Activated CD8-positive, alpha-beta memory T cell treated with anti-CD3 and anti-CD28 coated beads for 36 hours (primary cell): Measurements from ENCODE around the gene SEPTIN5. TPM values are rescaled to one million over a fixed set of nuclear protein-coding genes. Genes with fewer than 3 reads are reported as not detected.
"Not testable (repeated sequence)": the region's sequence is repeated elsewhere in the genome, so short reads cannot be mapped to it uniquely, and the experiment has no call there.

Source experiments
- CTCF ChIA-PET: fragments of 350-600 bp; sonication (Branson Sonifier 250); formaldehyde crosslinking; loops from one replicate; lab custom pipeline; 2021; ENCODE audit warnings: antibody characterized with exemption; lab: Charles Lee
- POLR2A ChIA-PET: fragments of 350-600 bp; sonication (Branson Sonifier 250); formaldehyde crosslinking; loops from one replicate; lab custom pipeline; 2021; ENCODE audit warnings: antibody characterized with exemption; lab: Charles Lee
- total RNA-seq, 2 experiments: library from RNA; stranded (reverse); gene quantifications; one replicate each; pipeline ENCODE4 v1.2.3, GENCODE V29; 2021

The SEPTIN5 gene
- total RNA-seq, 2 experiments from 2014 or later: 0.38 to 0.86 TPM

GRCh38 chr22:19724927-19725661 lies 10.8 kb downstream of the SEPTIN5 start:
- ChIA-PET POLR2A (no interaction called here), CTCF (no interaction called here)

DNA sequence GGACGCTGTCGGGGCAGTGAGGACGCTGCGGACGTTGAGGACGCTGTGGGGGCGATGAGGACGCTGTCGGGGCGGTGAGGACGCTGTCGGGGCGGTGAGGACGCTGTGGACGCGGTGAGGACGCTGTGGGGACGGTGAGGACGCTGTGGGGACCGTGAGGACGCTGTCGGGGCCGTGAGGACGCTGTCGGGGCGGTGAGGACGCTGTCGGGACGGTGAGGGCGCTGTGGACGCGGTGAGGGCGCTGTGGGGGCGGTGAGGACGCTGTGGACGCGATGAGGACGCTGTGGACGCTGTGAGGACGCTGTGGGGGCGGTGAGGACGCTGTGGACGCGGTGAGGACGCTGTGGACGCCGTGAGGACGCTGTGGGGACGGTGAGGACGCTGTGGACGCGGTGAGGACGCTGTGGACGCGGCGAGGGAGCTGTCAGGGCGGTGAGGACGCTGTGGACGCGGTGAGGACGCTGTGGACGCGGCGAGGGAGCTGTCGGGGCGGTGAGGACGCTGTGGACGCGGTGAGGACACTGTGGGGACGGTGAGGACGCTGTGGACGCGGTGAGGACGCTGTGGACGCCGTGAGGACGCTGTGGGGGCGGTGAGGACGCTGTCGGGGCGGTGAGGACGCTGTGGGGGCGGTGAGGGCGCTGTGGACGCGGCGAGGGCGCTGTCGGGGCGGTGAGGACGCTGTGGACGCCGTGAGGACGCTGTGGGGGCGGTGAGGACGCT lies 11.9 kb downstream of the SEPTIN5 start:
- CTCF ChIA-PET, POLR2A ChIA-PET: not testable (repeated sequence)

DNA sequence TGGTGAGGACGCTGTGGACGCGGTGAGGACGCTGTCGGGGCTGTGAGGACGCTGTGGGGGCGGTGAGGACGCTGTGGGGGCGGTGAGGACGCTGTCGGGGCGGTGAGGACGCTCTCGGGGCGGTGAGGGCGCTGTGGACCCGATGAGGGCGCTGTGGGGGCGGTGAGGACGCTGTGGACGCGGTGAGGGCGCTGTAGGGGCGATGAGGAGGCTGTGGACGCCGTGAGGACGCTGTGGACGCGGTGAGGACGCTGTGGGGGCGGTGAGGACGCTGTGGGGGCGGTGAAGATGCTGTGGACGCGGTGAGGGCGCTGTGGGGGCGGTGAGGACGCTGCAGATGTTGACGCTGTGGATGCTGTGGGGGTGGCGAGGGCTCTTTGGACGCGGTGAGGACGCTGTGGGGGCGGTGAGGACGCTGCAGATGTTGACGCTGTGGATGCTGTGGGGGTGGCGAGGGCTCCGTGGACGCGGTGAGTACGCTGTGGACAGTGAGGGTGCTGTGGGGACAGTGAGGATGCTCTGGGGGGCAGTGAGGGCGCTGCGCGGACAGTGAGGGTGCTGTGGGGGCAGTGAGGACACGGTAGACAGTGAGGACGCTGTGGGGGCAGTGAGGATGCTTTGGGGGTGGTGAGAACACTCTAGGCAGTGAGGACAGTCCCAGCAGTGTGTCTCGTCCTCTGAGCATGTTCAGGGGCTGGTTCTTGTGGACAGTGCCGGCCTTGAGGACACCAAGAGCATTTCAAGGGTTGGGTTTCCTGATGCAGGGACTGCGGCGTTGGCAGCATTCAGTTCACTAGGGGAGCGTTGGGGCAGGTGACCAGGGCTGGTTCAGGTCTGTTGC lies 13.2 kb downstream of the SEPTIN5 start:
- ChIA-PET POLR2A (no interaction called here), CTCF (no interaction called here)

GRCh38 chr22:19728271-19728670 lies 14.0 kb downstream of the SEPTIN5 start:
- CTCF ChIA-PET: no interaction called here
- POLR2A ChIA-PET: no interaction called here

GRCh38 chr22:19728836-19729235 lies 14.5 kb downstream of the SEPTIN5 start:
- CTCF ChIA-PET: interaction anchor here (4.3 kb wide), 1 partner anchor 183 kb away, joined by 88 read pairs; no protein-coding TSS in a partner anchor
- POLR2A ChIA-PET: no interaction called here

DNA sequence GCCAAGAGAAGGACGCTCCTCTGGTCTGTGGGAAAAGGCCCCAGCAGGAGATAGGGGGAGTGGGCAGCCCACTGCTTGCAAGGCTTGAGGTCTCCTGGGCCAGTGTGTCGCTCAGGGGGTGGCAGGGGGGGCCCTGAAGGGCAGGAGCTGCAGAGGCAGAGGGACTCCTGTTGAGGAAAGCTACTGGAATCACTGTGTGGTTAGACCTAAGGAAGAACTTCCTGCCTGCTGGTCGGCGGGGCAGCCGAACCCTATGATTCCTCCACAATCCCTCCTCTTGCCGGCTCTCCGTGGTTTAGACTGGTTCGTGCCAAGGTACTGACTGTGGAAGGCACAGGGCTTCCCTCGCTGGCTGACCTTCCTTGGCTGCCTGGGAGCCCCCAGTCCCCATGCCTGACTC lies 15.2 kb downstream of the SEPTIN5 start:
- ChIA-PET CTCF (interaction anchor here (1.1 to 4.3 kb wide), 15 partner anchors 9 to 225 kb away, joined by 3 to 88 read pairs (median 5); partner anchors contain the start of genes COMT and TXNRD2), POLR2A (interaction anchor here (0.6 kb wide), 1 partner anchor 196 kb away, joined by 5 read pairs; no protein-coding TSS in a partner anchor)

DNA sequence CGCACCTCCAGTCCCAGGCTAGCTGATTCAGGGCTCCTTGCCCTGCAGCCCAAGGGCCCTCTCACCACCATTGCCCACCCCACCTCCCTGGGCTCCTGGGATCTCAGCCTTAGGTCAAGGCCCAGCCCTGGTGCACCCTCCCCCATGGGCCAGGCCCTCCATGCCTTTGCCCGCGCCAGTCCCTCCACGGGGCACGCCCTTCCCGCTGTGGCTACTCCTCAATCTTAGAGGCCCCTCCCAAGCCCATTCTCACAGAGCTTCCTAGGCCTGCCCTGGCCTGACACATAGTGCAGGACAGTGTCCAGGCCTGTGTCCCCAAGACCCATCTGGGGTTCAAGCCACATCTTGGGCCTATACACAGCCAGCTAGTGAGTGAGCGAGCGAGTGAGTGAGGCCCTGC lies 15.9 kb downstream of the SEPTIN5 start:
- ChIA-PET CTCF (interaction anchor here (0.6 to 4.3 kb wide), 48 partner anchors 8 to 399 kb away, joined by 3 to 88 read pairs (median 4); partner anchors contain the start of genes COMT and TXNRD2), POLR2A (interaction anchor here (0.6 kb wide), 2 partner anchors 119 to 195 kb away, joined by 3 to 5 read pairs; no protein-coding TSS in a partner anchor)

DNA sequence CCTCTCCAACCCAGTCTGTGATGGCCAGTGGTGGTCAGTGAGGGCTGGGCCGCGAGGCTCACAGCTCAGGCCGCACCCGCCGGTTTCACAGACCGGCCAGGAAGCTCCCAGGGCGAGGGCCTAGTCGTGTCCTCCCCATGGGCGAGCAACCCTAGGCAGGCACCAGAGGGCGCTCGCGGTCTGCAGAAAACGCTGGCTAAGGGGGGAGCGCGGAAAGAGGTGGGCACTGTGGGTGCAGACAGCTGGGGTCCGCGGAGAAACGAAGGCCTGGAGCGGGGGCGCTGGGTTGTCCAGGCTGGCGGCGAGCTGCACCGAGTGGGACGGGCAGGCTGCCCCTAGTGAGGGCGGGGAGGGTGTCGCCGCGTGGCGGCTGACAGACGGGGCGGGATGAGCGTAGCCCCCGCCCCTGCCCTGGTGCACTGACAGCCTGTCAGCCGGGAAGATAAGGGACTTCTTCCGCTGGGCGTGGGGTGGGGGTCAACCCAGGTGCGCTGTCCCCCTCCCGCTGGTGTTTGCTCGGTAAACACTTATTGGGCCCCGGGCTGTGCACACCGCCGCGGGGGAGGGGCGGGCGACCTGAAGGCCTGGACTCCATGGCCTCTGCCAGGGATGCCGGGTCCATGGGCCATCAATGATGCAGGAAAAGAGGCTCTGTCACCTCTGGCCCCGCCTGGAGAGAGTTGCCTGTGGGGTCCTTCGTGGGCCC lies 16.5 kb downstream of the SEPTIN5 start:
- ChIA-PET POLR2A (interaction anchor here (0.6 kb wide), 1 partner anchor 119 kb away, joined by 3 read pairs; no protein-coding TSS in a partner anchor), CTCF (interaction anchor here (0.6 to 4.3 kb wide), 50 partner anchors 7 to 571 kb away, joined by 3 to 88 read pairs (median 4); partner anchors contain the start of genes COMT and TXNRD2)

- ChIA-PET CTCF (interaction anchor here (0.6 to 4.3 kb wide), 34 partner anchors 9 to 571 kb away, joined by 3 to 88 read pairs (median 5); no protein-coding TSS in a partner anchor), POLR2A (no interaction called here)
Measured at GRCh38 chr22:19731361-19732135, 17.2 kb downstream of the SEPTIN5 start.

DNA sequence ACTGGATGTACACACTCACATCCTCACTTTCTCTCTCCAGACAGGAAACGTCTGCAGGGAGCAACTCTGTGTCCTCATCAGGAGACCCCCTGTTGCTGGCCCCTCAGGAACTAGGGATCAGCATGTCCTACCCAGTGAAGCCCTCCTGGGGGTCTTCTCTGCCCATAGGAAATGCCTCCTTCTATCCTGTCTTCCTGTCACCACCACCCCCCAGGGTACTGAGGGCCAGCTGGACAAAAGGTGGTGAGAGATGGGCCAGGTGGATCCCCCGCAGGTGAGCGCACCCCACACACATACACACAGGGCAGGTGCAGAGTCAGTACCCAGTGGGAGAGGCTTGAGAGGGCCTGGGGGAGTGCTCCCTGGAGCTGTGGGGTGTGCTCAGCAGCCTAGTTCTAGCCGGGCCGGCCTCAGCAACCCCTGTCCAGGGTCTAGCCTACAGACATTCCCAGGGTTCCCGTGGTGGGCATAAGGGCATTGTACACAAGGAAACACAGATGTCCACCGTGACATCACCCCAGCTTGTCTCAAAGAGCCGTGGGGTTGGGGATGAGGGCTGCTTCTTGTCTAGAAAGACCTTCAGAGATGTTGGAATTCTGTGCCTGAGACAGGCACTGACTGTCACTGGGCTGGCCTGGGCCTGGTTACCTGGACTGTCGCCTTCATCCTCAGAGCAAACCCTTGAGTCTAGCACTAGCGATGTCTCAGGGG lies 18.3 kb downstream of the SEPTIN5 start:
- ChIA-PET POLR2A (no interaction called here), CTCF (interaction anchor here (2.5 to 4.3 kb wide), 3 partner anchors 9 to 179 kb away, joined by 12 to 88 read pairs (median 13); no protein-coding TSS in a partner anchor)

- ChIA-PET CTCF (no interaction called here), POLR2A (no interaction called here)
Measured at GRCh38 chr22:19733755-19734154, 19.5 kb downstream of the SEPTIN5 start.

- ChIA-PET POLR2A (no interaction called here), CTCF (no interaction called here)
Measured at GRCh38 chr22:19734163-19734562, 19.9 kb downstream of the SEPTIN5 start.

DNA sequence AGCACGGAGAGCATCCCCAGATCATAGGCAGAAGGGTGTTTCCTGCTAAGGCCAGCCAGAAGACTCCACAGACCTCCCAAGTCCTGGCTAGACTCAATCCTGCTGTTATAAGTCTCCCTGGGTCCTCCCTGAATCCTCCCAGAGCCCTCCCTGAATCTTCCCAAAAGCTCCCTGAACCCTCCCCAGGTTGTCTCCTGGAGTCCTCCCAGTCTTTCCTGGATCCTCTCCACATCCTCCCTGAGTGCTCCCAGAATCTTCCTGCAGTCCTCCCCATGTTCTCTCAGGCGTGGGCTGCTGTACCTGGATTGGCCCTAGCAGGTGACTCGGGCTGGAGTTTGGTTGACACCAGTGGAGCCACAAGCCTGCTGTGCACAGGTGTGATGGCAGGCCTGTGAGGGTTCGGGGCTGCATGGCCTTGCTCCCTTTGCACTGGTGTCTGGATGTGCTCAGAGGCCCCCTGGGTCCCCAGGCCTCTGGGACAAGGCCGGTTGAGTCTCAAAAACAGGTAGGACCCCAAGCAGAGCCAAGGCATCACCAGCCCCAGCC lies 20.6 kb downstream of the SEPTIN5 start:
- ChIA-PET POLR2A (no interaction called here), CTCF (no interaction called here)

- ChIA-PET CTCF (no interaction called here), POLR2A (no interaction called here)
Measured at GRCh38 chr22:19735665-19736510, 21.6 kb downstream of the SEPTIN5 start.

DNA sequence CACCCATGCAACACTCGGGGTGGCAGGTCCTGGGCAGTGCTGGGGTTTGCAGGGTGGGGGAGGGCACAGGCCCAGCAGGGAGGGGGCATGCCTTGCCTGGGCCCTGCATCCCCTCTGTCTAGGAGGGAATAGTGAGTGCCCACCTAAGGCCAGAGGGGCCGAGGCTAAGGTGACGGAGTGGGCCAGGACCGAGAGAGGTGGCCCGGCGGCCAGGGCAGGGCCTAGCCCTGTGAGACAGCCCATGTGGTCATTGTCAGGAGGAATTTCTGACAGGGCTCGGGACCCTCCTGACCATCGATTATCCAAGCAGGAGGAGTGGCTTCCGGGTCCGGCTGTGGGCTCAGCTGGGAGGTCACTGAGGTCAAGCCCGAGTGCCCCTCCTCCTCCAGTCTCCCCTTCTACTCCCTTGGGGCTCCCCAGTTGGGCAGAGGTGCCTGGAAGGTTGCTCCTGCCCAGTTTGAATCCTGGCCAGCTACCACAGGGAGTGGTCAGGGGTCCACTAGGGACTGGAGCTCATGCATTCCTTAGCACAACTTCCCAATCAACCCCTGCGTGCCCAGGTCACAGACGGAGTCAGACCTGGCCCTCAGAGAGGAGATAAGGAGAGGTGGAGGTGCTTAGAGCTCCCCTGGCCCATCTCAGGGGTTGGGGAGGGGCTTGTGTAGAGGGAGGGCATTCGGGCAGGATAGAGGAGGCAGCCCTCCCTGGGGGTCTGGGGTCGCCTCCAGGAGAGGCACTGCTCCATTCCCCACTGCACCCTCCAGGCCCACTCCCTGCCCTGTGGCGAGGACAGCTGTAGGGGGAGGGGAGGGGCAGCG lies 23.8 kb downstream of the SEPTIN5 start:
- CTCF ChIA-PET: interaction anchor here (1.5 kb wide), 1 partner anchor 8 kb away, joined by 3 read pairs; no protein-coding TSS in a partner anchor
- POLR2A ChIA-PET: no interaction called here
